WI38 (cell line): ENCODE results near the gene ABCF2.

Experiments used
- H3K4me3 ChIP-seq: 2 replicates; pipeline ENCODE4 v1.5.1; 2011; ENCODE audit warnings: low read depth, mild to moderate bottlenecking, control low read depth, low read length
- TF ChIP-seq, protein P1 (sequence below): IDR thresholded peaks from 2 replicates; pipeline ENCODE4 v1.5.1; 2012; ENCODE audit warnings: low read depth, mild to moderate bottlenecking, control low read depth, low read length

ABCF2 gene

DNA sequence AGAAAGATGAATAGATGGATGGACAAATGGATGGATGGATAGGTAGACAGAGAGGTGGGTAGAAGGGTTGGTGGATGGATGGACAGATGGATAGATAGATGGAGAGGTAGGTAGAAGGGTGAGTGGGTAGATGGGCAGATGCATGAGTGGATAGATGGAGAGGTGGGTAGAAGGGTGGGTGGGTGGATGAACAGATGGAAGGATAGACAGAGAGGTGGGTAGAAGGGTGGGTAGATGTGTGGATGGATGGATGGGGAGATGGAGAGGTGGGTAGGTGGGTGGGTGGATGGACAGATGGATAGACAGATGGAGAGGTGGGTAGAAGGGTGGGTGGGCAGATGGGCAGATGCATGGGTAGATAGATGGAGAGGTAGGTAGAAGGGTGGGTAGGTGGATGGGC lies 29.1 kb downstream of the ABCF2 start:
- TF ChIP-seq, protein P1, sequence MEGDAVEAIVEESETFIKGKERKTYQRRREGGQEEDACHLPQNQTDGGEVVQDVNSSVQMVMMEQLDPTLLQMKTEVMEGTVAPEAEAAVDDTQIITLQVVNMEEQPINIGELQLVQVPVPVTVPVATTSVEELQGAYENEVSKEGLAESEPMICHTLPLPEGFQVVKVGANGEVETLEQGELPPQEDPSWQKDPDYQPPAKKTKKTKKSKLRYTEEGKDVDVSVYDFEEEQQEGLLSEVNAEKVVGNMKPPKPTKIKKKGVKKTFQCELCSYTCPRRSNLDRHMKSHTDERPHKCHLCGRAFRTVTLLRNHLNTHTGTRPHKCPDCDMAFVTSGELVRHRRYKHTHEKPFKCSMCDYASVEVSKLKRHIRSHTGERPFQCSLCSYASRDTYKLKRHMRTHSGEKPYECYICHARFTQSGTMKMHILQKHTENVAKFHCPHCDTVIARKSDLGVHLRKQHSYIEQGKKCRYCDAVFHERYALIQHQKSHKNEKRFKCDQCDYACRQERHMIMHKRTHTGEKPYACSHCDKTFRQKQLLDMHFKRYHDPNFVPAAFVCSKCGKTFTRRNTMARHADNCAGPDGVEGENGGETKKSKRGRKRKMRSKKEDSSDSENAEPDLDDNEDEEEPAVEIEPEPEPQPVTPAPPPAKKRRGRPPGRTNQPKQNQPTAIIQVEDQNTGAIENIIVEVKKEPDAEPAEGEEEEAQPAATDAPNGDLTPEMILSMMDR: no peak
- no peak overlapping the region for H3K4me3 ChIP-seq

DNA sequence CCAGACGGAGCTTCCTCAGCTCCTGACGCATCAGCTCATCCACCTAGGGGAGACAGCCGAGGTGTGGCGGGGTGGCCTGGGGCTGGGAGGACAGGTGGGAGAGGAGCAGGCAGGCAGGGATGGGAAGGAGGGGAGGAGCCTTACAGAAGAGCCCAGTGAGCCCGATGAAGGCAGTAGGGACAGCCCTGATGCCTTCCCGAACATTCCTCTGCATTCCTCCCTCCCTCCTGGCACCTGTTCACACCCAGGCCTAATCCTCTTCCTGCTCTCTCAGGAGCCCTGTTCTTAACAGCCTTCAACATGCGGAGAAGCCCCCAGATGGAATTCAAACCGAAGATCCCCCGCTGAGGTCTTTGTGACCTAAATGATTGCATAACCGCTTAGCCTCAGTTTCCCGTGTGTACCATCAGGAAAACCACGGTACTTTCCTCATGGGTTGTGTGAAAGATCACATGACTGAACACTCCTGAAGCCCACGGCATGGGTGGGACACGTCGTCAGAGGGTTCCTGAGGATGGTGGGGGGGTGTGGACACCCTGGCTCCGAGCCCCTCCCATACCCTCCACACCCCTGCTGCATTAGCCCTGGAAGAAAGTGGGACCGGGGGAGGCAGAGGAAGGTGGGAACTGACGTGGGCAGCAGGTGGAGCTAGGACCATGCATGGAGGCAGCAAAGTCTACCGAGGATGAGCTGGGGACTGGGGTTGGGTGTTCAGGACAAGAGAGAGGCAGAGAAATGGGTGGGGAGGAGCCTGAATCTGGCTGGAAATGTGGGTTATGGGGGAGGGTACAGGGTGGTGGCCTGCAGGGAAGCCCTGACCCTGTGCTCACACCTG lies 31.2 kb downstream of the ABCF2 start:
- TF ChIP-seq, protein P1: no peak
- H3K4me3 ChIP-seq: no peak overlapping the region

DNA sequence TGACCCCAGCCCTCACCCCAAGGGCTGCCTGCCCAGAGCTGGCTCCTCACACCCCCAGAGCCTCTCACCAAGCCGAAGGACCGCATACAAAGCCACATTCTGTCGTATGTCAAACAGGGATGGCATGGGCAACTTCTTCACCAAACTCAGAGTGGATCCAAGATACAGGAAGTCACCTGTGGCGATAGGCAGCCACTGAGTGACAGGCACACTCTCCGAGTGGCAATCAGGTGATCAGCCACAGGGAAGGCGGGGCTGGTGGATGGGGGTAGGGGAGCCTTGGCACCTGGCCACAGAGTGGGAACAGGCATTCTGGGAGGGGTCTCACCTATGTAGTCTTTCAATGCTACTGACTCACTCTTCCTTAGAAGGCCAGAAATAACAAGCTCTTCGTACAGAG lies 32.8 kb downstream of the ABCF2 start:
- no peak overlapping the region for H3K4me3 ChIP-seq
- TF ChIP-seq, protein P1: no peak

DNA sequence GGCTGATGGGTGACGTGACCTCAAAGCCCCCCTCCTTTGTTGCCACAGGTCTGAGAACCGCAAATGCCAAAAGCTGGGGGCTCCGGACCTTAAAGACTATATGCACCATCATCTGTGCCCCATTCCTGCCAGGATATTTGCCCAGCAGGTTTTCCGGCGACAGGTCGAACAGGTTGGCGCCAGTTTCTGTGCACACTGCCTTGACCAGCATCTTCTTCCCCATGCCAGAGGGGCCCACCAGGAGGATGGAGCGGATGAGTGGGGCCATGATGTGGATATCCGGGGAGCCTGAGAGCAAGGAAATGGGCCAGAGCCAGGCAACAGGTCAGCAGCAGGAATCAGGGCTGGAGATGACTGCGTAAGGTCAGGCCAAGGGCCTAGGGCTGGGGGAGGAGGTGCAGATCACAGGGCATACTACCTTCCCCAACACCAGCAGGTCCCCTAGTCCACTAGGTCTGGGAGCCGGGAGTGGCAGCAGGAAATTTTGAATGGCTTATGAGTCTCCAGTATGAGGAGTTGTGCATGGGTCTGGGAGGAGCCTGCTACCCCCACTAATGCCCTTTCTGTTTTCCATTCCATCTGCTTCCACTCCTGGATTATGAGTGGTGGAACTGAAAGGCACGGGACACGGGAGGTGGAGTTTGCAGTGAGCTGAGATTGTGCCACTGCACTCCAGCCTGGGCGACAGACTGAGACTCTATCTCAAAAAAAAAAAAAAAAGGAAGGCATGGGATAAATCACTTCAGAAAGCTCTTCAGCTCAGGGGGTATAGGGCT lies 33.6 kb downstream of the ABCF2 start:
- TF ChIP-seq, protein P1: no peak
- no peak overlapping the region for H3K4me3 ChIP-seq

DNA sequence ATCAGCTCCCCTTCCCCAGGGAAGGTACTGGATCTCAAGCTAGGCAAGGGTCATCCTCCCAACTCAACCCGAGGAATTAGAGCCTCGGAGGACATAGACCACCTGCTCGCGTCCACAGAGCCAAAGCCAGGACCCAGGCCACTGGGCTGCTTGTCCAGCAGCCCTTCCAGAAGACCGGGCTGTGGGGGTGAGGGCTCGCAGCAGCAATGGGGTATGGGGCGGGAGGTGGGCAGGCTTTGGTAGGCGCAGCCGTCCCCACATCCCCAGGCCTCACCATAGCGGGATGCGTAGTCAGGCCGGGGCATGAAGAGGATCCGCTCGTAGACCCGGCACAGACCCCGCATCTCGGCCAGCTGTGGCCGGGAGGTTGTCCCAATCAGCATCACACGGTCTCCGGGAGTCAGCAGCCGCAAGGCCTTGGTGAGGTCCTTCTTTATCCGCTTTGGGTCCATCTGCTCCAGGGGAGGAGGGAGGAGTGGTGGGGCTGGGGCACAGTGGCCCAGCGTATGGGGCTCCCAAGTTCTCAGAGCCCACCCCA lies 34.9 kb downstream of the ABCF2 start:
- TF ChIP-seq, protein P1: no peak
- no peak overlapping the region for H3K4me3 ChIP-seq

DNA sequence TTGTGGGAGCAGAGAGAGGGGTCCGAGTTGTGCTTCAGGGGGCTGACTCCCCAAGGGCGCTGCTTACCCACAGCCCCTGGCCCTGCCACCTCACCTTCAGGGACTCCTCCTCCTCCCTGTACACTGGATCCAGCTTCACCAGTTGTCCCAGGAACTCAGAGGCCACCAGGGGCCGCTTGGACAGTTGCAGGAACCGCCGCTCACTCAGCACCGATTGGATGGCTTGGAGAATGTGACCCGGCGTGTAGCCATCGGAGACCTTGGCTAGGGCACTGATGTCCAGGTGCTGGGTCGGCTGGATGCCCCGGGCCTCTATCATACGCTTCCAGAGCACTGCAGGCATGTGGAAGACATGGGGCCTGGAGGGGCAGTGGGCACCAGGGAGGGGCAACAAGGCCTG lies 35.5 kb downstream of the ABCF2 start:
- no peak overlapping the region for H3K4me3 ChIP-seq
- TF ChIP-seq, protein P1: no peak

DNA sequence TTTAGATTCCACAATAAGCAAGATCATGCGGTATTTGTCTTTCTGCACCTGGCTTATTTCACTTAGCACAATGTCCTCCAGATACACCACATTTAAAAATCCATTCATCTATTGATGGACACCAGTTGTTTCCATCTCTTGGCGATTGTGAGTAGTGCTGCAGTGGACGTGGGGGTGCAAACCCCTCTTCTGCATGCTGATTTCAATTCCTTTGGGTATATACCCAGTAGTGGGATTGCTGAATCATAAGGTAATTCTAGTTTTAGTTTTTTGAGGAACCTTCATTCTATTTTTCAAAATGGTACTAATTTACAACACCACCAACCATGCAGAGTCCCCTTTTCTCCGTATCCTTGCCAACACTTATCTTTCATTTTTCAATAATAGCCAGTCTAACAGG lies 38.0 kb downstream of the ABCF2 start:
- H3K4me3 ChIP-seq: no peak overlapping the region
- TF ChIP-seq, protein P1: no peak
